HEK293T (cell line): ENCODE measurements around the gene ZBTB33.

Source experiments
- CTCF ChIA-PET: fragments of 350-600 bp; formaldehyde crosslinking; extraction: SDS; loops from one replicate; lab custom pipeline; 2021; ENCODE audit warnings: antibody characterized with exemption, inconsistent platforms; lab: Yijun Ruan, JAX
- POLR2A ChIA-PET: fragments of 350-600 bp; formaldehyde crosslinking; extraction: SDS; loops from one replicate; lab custom pipeline; 2020; ENCODE audit warnings: antibody characterized with exemption, inconsistent platforms; lab: Yijun Ruan, JAX
- DNase-seq: peaks from one replicate; pipeline ENCODE4 v3.0.0; 2012; ENCODE audit warnings: mixed read lengths; ENCODE audit errors: extremely low spot score
- ARNT ChIP-seq: fragments of 450-650 bp; IDR thresholded peaks from 2 replicates; pipeline ENCODE4 v1.6.1; 2017; ENCODE audit warnings: mild to moderate bottlenecking
- BHLHE40 ChIP-seq: fragments of 450-650 bp; IDR thresholded peaks from 2 replicates; pipeline ENCODE4 v1.6.1; 2016; ENCODE audit warnings: mild to moderate bottlenecking, moderate library complexity, borderline replicate concordance
- CTBP1 ChIP-seq: fragments of 450-650 bp; IDR thresholded peaks from 2 replicates; pipeline ENCODE4 v1.6.1; 2016; ENCODE audit warnings: borderline replicate concordance
- ELF4 ChIP-seq: fragments of 450-650 bp; IDR thresholded peaks from 2 replicates; pipeline ENCODE4 v1.6.1; 2017; ENCODE audit warnings: antibody characterized with exemption
- FOXA1 ChIP-seq: fragments of 450-650 bp; IDR thresholded peaks from 2 replicates; pipeline ENCODE4 v1.6.1; 2016; ENCODE audit warnings: mild to moderate bottlenecking
- FOXK2 ChIP-seq: fragments of 450-650 bp; IDR thresholded peaks from 2 replicates; pipeline ENCODE4 v1.6.1; 2016; ENCODE audit warnings: mild to moderate bottlenecking
- FOXM1 ChIP-seq: fragments of 450-650 bp; IDR thresholded peaks from 2 replicates; pipeline ENCODE4 v1.6.1; 2017; ENCODE audit warnings: mild to moderate bottlenecking, borderline replicate concordance
- HDGF ChIP-seq: fragments of 450-650 bp; IDR thresholded peaks from 2 replicates; pipeline ENCODE4 v1.6.1; 2017; ENCODE audit warnings: antibody characterized with exemption, borderline replicate concordance
- L3MBTL2 ChIP-seq: fragments of 450-650 bp; conservative IDR thresholded peaks from 2 replicates; pipeline ENCODE4 v1.6.1; 2016; ENCODE audit warnings: mild to moderate bottlenecking
- LEF1 ChIP-seq: fragments of 450-650 bp; IDR thresholded peaks from 2 replicates; pipeline ENCODE4 v1.6.1; 2017; ENCODE audit warnings: mild to moderate bottlenecking, borderline replicate concordance
- NFRKB ChIP-seq: fragments of 450-650 bp; IDR thresholded peaks from 2 replicates; pipeline ENCODE4 v1.6.1; 2016; ENCODE audit warnings: mild to moderate bottlenecking, moderate library complexity
- SP1 ChIP-seq: fragments of 450-650 bp; IDR thresholded peaks from 2 replicates; pipeline ENCODE4 v1.6.1; 2017
- SUZ12 ChIP-seq: fragments of 450-650 bp; IDR thresholded peaks from 2 replicates; pipeline ENCODE4 v1.6.1; 2016; ENCODE audit warnings: mild to moderate bottlenecking
- TARDBP ChIP-seq: fragments of 450-650 bp; IDR thresholded peaks from 2 replicates; pipeline ENCODE4 v1.6.1; 2016
- ZNF384 ChIP-seq: fragments of 450-650 bp; IDR thresholded peaks from 2 replicates; pipeline ENCODE4 v1.6.1; 2016
- TF ChIP-seq, protein P1 (sequence below): fragments of 450-650 bp; IDR thresholded peaks from 2 replicates; pipeline ENCODE4 v1.6.1; 2016

The ZBTB33 gene, protein sequence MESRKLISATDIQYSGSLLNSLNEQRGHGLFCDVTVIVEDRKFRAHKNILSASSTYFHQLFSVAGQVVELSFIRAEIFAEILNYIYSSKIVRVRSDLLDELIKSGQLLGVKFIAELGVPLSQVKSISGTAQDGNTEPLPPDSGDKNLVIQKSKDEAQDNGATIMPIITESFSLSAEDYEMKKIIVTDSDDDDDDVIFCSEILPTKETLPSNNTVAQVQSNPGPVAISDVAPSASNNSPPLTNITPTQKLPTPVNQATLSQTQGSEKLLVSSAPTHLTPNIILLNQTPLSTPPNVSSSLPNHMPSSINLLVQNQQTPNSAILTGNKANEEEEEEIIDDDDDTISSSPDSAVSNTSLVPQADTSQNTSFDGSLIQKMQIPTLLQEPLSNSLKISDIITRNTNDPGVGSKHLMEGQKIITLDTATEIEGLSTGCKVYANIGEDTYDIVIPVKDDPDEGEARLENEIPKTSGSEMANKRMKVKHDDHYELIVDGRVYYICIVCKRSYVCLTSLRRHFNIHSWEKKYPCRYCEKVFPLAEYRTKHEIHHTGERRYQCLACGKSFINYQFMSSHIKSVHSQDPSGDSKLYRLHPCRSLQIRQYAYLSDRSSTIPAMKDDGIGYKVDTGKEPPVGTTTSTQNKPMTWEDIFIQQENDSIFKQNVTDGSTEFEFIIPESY

DNA sequence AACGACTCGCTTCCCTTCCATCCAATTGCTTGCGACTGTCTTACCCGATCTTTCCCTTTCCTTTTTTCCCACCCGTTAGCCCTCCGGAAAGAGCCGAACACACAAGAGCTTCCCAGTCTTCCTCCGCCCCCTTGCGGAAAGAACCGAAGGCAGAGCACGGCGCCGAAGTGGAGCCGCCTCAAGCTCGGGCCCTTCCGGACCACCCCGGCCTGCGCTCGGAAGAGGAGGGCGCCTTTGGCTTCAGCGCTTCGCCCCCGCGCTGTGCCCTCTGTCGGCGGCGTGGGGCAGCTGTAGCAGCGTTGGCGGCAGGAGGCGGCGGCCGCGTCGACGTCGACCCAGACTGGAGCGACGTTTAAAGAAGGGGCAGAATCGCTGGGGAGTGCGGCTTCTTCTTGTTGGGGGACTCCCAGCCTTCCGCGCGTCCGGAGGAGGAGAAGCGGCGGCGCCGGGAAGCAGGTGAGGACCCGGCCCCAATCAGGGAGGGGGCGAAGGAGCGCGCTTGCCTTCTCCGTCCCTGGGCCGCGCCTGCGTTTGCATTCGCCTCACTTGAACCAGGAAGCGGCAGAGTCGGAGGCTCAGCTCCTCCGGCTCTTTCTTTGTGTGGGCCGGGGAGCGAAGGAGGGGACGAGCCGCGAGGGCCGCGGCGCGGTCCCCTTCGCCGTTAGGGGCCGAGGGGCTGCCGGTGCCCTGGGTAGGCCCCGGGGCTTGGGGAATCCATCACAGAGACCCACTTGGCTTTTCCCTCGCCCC lies at the start of gene ZBTB33:
Gene ZBTB33 (plus strand): TSS at position 291 of the 750 bp plus-strand sequence. CDS start 2,604 bp downstream, outside the sequence.
- ChIA-PET CTCF (interaction anchor here (0.6 to 1.0 kb wide), 5 partner anchors 16 to 833 kb away, joined by 3 to 4 read pairs (median 3); no protein-coding TSS in a partner anchor), POLR2A (interaction anchor here (0.7 to 2.6 kb wide), 8 partner anchors 9 to 235 kb away, joined by 3 to 12 read pairs (median 5); no protein-coding TSS in a partner anchor)

GRCh38 chrX:120200851-120201250 lies 49.8 kb upstream of the ZBTB33 start:
- no peak for DNase-seq
- TF ChIP-seq NFRKB (no peak), CTBP1 (no peak), ELF4 (no peak), FOXK2 (no peak), BHLHE40 (no peak), FOXM1 (no peak), SUZ12 (no peak), SP1 (no peak), L3MBTL2 (no peak), HDGF (no peak), LEF1 (no peak), FOXA1 (no peak)
- TF ChIP-seq, protein P1, sequence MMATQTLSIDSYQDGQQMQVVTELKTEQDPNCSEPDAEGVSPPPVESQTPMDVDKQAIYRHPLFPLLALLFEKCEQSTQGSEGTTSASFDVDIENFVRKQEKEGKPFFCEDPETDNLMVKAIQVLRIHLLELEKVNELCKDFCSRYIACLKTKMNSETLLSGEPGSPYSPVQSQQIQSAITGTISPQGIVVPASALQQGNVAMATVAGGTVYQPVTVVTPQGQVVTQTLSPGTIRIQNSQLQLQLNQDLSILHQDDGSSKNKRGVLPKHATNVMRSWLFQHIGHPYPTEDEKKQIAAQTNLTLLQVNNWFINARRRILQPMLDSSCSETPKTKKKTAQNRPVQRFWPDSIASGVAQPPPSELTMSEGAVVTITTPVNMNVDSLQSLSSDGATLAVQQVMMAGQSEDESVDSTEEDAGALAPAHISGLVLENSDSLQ: no peak
- ChIA-PET CTCF (no interaction called here), POLR2A (no interaction called here)

More for the DNA sequence above, at the start of gene ZBTB33:
- DNase-seq: peak; percentile 97
- no peak for TF ChIP-seq BHLHE40
- no peak for TF ChIP-seq LEF1
- TF ChIP-seq FOXK2: no peak
- TF ChIP-seq L3MBTL2: peak; percentile 96
- TF ChIP-seq, protein P1: no peak
- no peak for TF ChIP-seq TARDBP
- no peak for TF ChIP-seq NFRKB
- TF ChIP-seq ARNT: no peak
- no peak for TF ChIP-seq SP1
- no peak for TF ChIP-seq CTBP1
- TF ChIP-seq ZNF384: no peak
- TF ChIP-seq ELF4: 0 out of 2 replicates have a peak, but pooled peaks have one; percentile 43
- TF ChIP-seq SUZ12: no peak
- TF ChIP-seq HDGF: no peak
- TF ChIP-seq FOXM1: no peak

GRCh38 chrX:120205816-120206753 lies 44.5 kb upstream of the ZBTB33 start:
- ChIA-PET CTCF (interaction anchor here (2.7 kb wide), 1 partner anchor 8 kb away, joined by 16 read pairs; no protein-coding TSS in a partner anchor), POLR2A (interaction anchor here (1.2 kb wide), 1 partner anchor 14 kb away, joined by 3 read pairs; no protein-coding TSS in a partner anchor)
- TF ChIP-seq FOXA1: no peak
- TF ChIP-seq LEF1: no peak
- TF ChIP-seq L3MBTL2: no peak
- no peak for TF ChIP-seq BHLHE40
- TF ChIP-seq NFRKB: no peak
- no peak for TF ChIP-seq SUZ12
- TF ChIP-seq ARNT: no peak
- no peak for TF ChIP-seq SP1
- TF ChIP-seq TARDBP: no peak
- DNase-seq: no peak

GRCh38 chrX:120207009-120207605 lies 43.5 kb upstream of the ZBTB33 start:
- no peak for DNase-seq
- ChIA-PET CTCF (no interaction called here), POLR2A (interaction anchor here (1.2 kb wide), 1 partner anchor 13 kb away, joined by 3 read pairs; no protein-coding TSS in a partner anchor)
- no peak for TF ChIP-seq ELF4
- no peak for TF ChIP-seq LEF1
- no peak for TF ChIP-seq L3MBTL2
- TF ChIP-seq SUZ12: no peak
- TF ChIP-seq CTBP1: no peak
